Cerebellar nuclear complex (tissue), 1 donor: Measurements from ENCODE around the gene SEC16B.
"Not testable (repeated sequence)": the region's sequence is repeated elsewhere in the genome, so short reads cannot be mapped to it uniquely, and the experiment has no call there.

Source experiments
- DNase-seq, 2 experiments: peaks; one replicate each; lab custom pipeline; 2025; lab: John Stamatoyannopoulos, UW

The SEC16B gene

GRCh38 chr1:177969825-177970371 is at the start of gene SEC16B:
Gene SEC16B, minus strand, starts transcription at chr1:177970058. Its CDS starts 2,077 bp downstream, at chr1:177967981.
- no peak for DNase-seq

GRCh38 chr1:178019622-178020021 is 49.8 kb upstream of the SEC16B start:
- DNase-seq: no peak

- no peak for DNase-seq
These were observed 49.4 kb upstream of the SEC16B start for GRCh38 chr1:178019208-178019607.

- no peak for DNase-seq
These were observed 47.7 kb upstream of the SEC16B start for GRCh38 chr1:178017517-178017916.

GRCh38 chr1:178011864-178012503 is 42.1 kb upstream of the SEC16B start:
- no peak for DNase-seq

DNA sequence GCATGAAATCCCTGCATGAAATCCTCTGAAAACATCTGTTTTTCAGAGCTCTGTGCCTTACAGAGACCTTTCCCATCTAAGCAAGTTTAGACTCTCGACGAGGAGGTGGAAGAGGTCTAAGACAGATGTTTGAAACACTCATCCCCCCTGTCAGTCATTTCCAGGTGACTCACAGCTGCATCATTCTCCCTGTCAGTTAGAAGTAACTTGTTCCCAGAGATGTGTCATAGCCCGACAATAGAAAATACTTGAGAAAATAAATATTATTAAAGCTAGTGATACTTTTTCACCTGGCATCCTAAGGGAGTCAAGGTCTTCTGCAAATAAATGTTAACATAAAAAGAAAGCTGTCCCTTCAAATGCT is 41.6 kb upstream of the SEC16B start:
- DNase-seq: no peak

DNA sequence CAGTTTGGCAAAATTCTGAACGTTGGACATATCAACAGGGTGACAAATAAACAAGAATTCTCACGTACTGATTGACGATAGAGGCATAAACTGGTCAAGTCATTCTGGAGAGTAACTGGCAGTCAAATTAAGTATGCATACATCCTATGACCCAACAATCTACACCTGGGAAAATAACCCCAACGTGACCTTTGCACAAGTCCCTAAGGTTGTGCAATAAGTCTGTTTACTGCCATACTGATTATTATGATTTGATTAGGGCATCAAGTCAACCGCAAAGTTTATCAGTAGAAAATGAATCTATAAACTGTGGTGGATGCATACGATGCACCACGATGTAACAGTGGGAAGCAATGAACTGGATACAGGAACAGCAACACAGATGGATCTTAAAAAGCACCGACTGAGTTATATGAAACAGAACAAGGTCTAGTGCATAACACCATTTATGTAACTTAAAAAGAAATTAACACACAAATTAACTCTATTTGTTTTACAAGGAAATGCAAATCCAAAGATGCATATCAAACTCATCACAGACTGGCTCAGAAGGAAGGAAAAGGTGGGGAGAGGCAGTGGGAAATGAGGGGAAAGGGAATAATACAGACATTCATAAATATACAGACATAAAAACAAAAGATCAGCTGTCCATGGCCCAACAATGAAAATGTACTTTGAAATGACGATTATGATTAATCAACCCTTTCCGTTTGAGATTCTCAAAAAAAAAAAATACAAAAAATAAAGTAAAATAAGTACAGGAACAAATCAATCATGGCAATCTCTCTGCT is 41.0 kb upstream of the SEC16B start:
- DNase-seq: no peak

DNA sequence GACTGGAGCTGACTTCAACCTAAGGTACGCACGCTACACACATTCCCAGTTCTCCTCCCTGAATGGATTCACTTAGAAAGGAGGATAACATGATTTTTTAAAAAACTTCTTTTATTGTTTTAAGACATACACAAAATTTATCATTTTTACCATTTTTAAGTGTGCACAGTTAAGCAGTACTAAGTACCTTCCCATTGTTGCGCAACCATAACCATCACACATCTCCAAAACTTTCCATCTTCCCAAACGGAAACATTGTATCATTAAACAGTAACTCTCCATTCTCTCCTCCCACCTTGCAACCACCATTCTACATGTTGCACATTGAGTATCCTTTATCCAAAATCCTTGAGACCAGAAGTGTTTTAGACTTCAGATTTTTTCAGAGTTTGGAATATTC is 36.2 kb upstream of the SEC16B start:
- no peak for DNase-seq

GRCh38 chr1:178005450-178005849 is 35.6 kb upstream of the SEC16B start:
- DNase-seq: no peak

GRCh38 chr1:178004926-178005391 is 35.1 kb upstream of the SEC16B start:
- no peak for DNase-seq

- DNase-seq: no peak
These were observed 29.1 kb upstream of the SEC16B start for GRCh38 chr1:177998696-177999631.

- DNase-seq: no peak
These were observed 27.1 kb upstream of the SEC16B start for GRCh38 chr1:177996957-177997356.

GRCh38 chr1:177995369-177995768 is 25.5 kb upstream of the SEC16B start:
- no peak for DNase-seq

DNA sequence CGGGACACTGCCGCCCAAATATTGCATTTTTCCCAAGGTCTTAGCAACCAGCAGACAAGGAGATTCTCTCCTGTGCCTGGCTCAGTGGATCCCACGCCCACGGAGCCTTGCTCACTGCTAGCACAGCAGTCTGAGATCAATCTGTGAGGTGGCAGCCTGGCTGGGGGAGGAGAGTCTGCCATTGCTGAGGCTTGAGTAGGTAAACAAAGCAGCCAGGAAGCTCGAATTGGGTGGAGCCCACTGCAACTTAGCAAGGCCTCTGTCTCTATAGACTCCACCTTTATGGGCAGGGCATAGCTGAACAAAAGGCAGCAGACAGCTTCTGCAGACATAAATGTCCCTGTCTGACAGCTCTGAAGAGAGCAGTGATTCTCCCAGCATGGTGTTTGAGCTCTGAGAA is 16.4 kb upstream of the SEC16B start:
- DNase-seq: not testable (repeated sequence)

- DNase-seq: no peak
These were observed 14.9 kb upstream of the SEC16B start for GRCh38 chr1:177984761-177985160.

- no peak for DNase-seq
These were observed 14.3 kb upstream of the SEC16B start for GRCh38 chr1:177984136-177984525.

- no peak for DNase-seq
These were observed 13.8 kb upstream of the SEC16B start for GRCh38 chr1:177983482-177984135.

- no peak for DNase-seq
These were observed 13.2 kb upstream of the SEC16B start for GRCh38 chr1:177983077-177983476.

GRCh38 chr1:177981200-177981599 is 11.3 kb upstream of the SEC16B start:
- no peak for DNase-seq

GRCh38 chr1:177979272-177979671 is 9.4 kb upstream of the SEC16B start:
- DNase-seq: no peak

GRCh38 chr1:177978530-177978929 is 8.7 kb upstream of the SEC16B start:
- no peak for DNase-seq

GRCh38 chr1:177977141-177977540 is 7.3 kb upstream of the SEC16B start:
- DNase-seq: no peak
